SK-N-SH treated with all-trans-retinoic acid at 6 μM for 48 hours (cell line): ENCODE data around the gene ADCY9.
"Not testable (repeated sequence)": the region's sequence is repeated elsewhere in the genome, so short reads cannot be mapped to it uniquely, and the experiment has no call there.

Source experiments
- ATAC-seq: fragments of 200-7000 bp; cut with Tn5 transposase; 3 replicates; pipeline ENCODE4 v1.9.1; 2020; ENCODE audit warnings: mild to moderate bottlenecking, moderate library complexity
- ARNTL ChIP-seq: fragments of 450-650 bp; formaldehyde crosslinking; IDR thresholded peaks from 2 replicates; pipeline ENCODE4 v1.5.0; 2020; ENCODE audit warnings: low read depth, mild to moderate bottlenecking, moderate library complexity, borderline replicate concordance
- BACH2 ChIP-seq: fragments of 250-450 bp; sonication (Bioruptor Pico); IDR thresholded peaks from 2 replicates; pipeline ENCODE4 v1.9.0; 2021; ENCODE audit warnings: mild to moderate bottlenecking, borderline replicate concordance
- CREB5 ChIP-seq: fragments of 250-450 bp; sonication (Bioruptor Pico); IDR thresholded peaks from 2 replicates; pipeline ENCODE4 v1.5.1; 2020; ENCODE audit warnings: low read depth, mild to moderate bottlenecking, moderate library complexity
- CSDC2 ChIP-seq: fragments of 250-450 bp; sonication (Bioruptor Pico); IDR thresholded peaks from 2 replicates; pipeline ENCODE4 v1.5.0; 2020; ENCODE audit warnings: mild to moderate bottlenecking, moderate library complexity
- CSRNP3 ChIP-seq: fragments of 250-450 bp; sonication (Bioruptor Pico); IDR thresholded peaks from 2 replicates; pipeline ENCODE4 v1.5.1; 2021; ENCODE audit warnings: mild to moderate bottlenecking, moderate library complexity
- ESRRG ChIP-seq: fragments of 250-450 bp; sonication (Bioruptor Pico); IDR thresholded peaks from 2 replicates; pipeline ENCODE4 v1.6.1; 2021; ENCODE audit warnings: mild to moderate bottlenecking
- GLIS3 ChIP-seq: fragments of 250-450 bp; sonication (Bioruptor Pico); IDR thresholded peaks from 2 replicates; pipeline ENCODE4 v1.5.0; 2020; ENCODE audit warnings: mild to moderate bottlenecking, moderate library complexity
- ISL1 ChIP-seq: fragments of 250-450 bp; sonication (Bioruptor Pico); IDR thresholded peaks from 2 replicates; pipeline ENCODE4 v2.1.2; 2022; ENCODE audit warnings: mild to moderate bottlenecking, moderate library complexity
- OSR1 ChIP-seq: fragments of 250-450 bp; sonication (Bioruptor Pico); IDR thresholded peaks from 2 replicates; pipeline ENCODE4 v1.8.0; 2022; ENCODE audit warnings: moderate library complexity, mild to moderate bottlenecking, inconsistent platforms
- PATZ1 ChIP-seq: fragments of 250-450 bp; sonication (Bioruptor Pico); IDR thresholded peaks from 2 replicates; pipeline ENCODE4 v1.8.0; 2020; ENCODE audit warnings: mild to moderate bottlenecking, moderate library complexity, borderline replicate concordance
- POU6F1 ChIP-seq: fragments of 250-450 bp; sonication (Bioruptor Pico); IDR thresholded peaks from 2 replicates; pipeline ENCODE4 v1.8.0; 2021; ENCODE audit warnings: low read depth, mild to moderate bottlenecking, moderate library complexity, borderline replicate concordance
- PPARA ChIP-seq: fragments of 250-450 bp; sonication (Bioruptor Pico); IDR thresholded peaks from 2 replicates; pipeline ENCODE4 v1.5.0; 2020; ENCODE audit warnings: mild to moderate bottlenecking, borderline replicate concordance
- RARB ChIP-seq: fragments of 250-450 bp; sonication (Bioruptor Pico); IDR thresholded peaks from 2 replicates; pipeline ENCODE4 v1.8.0; 2021; ENCODE audit warnings: mild to moderate bottlenecking, moderate library complexity
- TCF4 ChIP-seq: fragments of 250-450 bp; sonication (Bioruptor Pico); IDR thresholded peaks from 2 replicates; pipeline ENCODE4 v1.8.0; 2021; ENCODE audit warnings: mild to moderate bottlenecking, moderate library complexity, borderline replicate concordance
- TOX ChIP-seq: fragments of 250-450 bp; sonication (Bioruptor Pico); IDR thresholded peaks from 2 replicates; pipeline ENCODE4 v1.8.0; 2021; ENCODE audit warnings: mild to moderate bottlenecking, moderate library complexity, borderline replicate concordance
- TSHZ2 ChIP-seq: fragments of 250-450 bp; sonication (Bioruptor Pico); IDR thresholded peaks from 2 replicates; pipeline ENCODE4 v1.5.0; 2020; ENCODE audit warnings: mild to moderate bottlenecking, moderate library complexity
- ZC3H10 ChIP-seq: fragments of 250-450 bp; sonication (Bioruptor Pico); IDR thresholded peaks from 2 replicates; pipeline ENCODE4 v1.5.1; 2021; ENCODE audit warnings: mild to moderate bottlenecking, moderate library complexity
- ZFP3 ChIP-seq: fragments of 250-450 bp; sonication (Bioruptor Pico); IDR thresholded peaks from 2 replicates; pipeline ENCODE4 v1.5.0; 2020; ENCODE audit warnings: mild to moderate bottlenecking, moderate library complexity
- ZFP30 ChIP-seq: fragments of 450-650 bp; formaldehyde crosslinking; IDR thresholded peaks from 2 replicates; pipeline ENCODE4 v1.5.0; 2022; ENCODE audit warnings: mild to moderate bottlenecking, moderate library complexity
- ZNF565 ChIP-seq: fragments of 450-650 bp; formaldehyde crosslinking; conservative IDR thresholded peaks from 2 replicates; pipeline ENCODE4 v1.5.0; 2020; ENCODE audit warnings: low read depth, mild to moderate bottlenecking, moderate library complexity
- ZNF70 ChIP-seq: fragments of 450-650 bp; formaldehyde crosslinking; IDR thresholded peaks from 2 replicates; pipeline ENCODE4 v1.5.0; 2020; ENCODE audit warnings: mild to moderate bottlenecking, moderate library complexity
- ZNF8 ChIP-seq: fragments of 450-650 bp; formaldehyde crosslinking; IDR thresholded peaks from 2 replicates; pipeline ENCODE4 v1.5.0; 2020; ENCODE audit warnings: mild to moderate bottlenecking, moderate library complexity

The ADCY9 gene

GRCh38 chr16:3945751-3946603, 170.3 kb downstream of the ADCY9 start (continued):
- TF ChIP-seq POU6F1 (CRISPR knock-in tag), result no peak
- TF ChIP-seq, all 23 proteins: peak for 0

- not testable (repeated sequence) for ATAC-seq
Measured at GRCh38 chr16:3944457-3944856, 171.8 kb downstream of the ADCY9 start.

- ATAC-seq, result not testable (repeated sequence)
Measured at GRCh38 chr16:3942146-3942545, 174.1 kb downstream of the ADCY9 start.

GRCh38 chr16:3938843-3939624, 177.2 kb downstream of the ADCY9 start:
- TF ChIP-seq ZFP30 (no peak), TOX (no peak), ZFP3 (no peak), ZNF70 (no peak), CSDC2 (CRISPR knock-in tag) (no peak), PPARA (CRISPR knock-in tag) (no peak), ISL1 (CRISPR knock-in tag) (no peak), TCF4 (CRISPR knock-in tag) (no peak)
- peak; percentile 96 for ATAC-seq

- peak; percentile 17 for ATAC-seq
- no peak for TF ChIP-seq ZNF70
- no peak for TF ChIP-seq ARNTL (CRISPR knock-in tag)
- TF ChIP-seq ISL1 (CRISPR knock-in tag), result no peak
- TF ChIP-seq TCF4 (CRISPR knock-in tag), result no peak
- TF ChIP-seq ZFP30, result no peak
- TF ChIP-seq ZNF565 (CRISPR knock-in tag), result no peak
- TF ChIP-seq PATZ1, result no peak
- TF ChIP-seq PPARA (CRISPR knock-in tag), result no peak
- no peak for TF ChIP-seq ZC3H10 (CRISPR knock-in tag)
- TF ChIP-seq ESRRG (CRISPR knock-in tag), result no peak
- TF ChIP-seq ZFP3, result no peak
- TF ChIP-seq OSR1, result no peak
- TF ChIP-seq GLIS3 (CRISPR knock-in tag), result no peak
- no peak for TF ChIP-seq ZNF8
- no peak for TF ChIP-seq CREB5 (CRISPR knock-in tag)
- no peak for TF ChIP-seq TSHZ2
- no peak for TF ChIP-seq BACH2 (CRISPR knock-in tag)
- no peak for TF ChIP-seq CSDC2 (CRISPR knock-in tag)
- no peak for TF ChIP-seq RARB (CRISPR knock-in tag)
- no peak for TF ChIP-seq CSRNP3 (CRISPR knock-in tag)
- TF ChIP-seq, all 23 proteins: peak for 0
Measured at GRCh38 chr16:3938471-3938842, 177.8 kb downstream of the ADCY9 start.
